AG04450 (cell line): ENCODE results near the gene ZNF655. TPM values are rescaled to one million over a fixed set of nuclear protein-coding genes. Genes with fewer than 3 reads are reported as not detected.
"Not testable (repeated sequence)": the region's sequence is repeated elsewhere in the genome, so short reads cannot be mapped to it uniquely, and the experiment has no call there.

Source experiments
- CTCF ChIA-PET: fragments of 300-600, 350-600 bp; formaldehyde crosslinking; extraction: SDS; loops from one replicate; lab custom pipeline; 2022; ENCODE audit warnings: antibody characterized with exemption, inconsistent platforms; lab: Charles Lee
- POLR2A ChIA-PET: fragments of 350-600 bp; formaldehyde crosslinking; extraction: SDS; loops from one replicate; lab custom pipeline; 2021; ENCODE audit warnings: antibody characterized with exemption, inconsistent platforms; lab: Yijun Ruan, JAX
- DNase-seq: peaks from one replicate; pipeline ENCODE4 v3.0.0-alpha.2; 2011; ENCODE audit warnings: low read depth, low spot score
- H3K27ac ChIP-seq: one replicate; pipeline ENCODE4 v1.5.1; 2012; ENCODE audit warnings: low read depth, low read length, control low read depth
- H3K27me3 ChIP-seq: one replicate; pipeline ENCODE4 v1.6.0; 2012; ENCODE audit warnings: low read length; ENCODE audit not compliant: control insufficient read depth, insufficient read depth
- H3K4me3 ChIP-seq: 2 replicates; pipeline ENCODE4 v1.5.1; 2011; ENCODE audit warnings: mild to moderate bottlenecking, low read depth, low read length, control low read depth
- H3K9me3 ChIP-seq: 2 replicates; pipeline ENCODE4 v1.5.1; 2012; ENCODE audit warnings: low read length; ENCODE audit not compliant: control insufficient read depth, insufficient read depth
- polyA plus RNA-seq: library from polyadenylated mRNA; depleted of rRNA; stranded (reverse); fragments of >200 nt; gene quantifications from 2 replicates; pipeline ENCODE4 v1.2.3, GENCODE V29; 2011
- TF ChIP-seq, protein P1 (sequence below): IDR thresholded peaks from 2 replicates; pipeline ENCODE4 v1.5.1; 2011; ENCODE audit warnings: low read depth, low read length, control low read depth, inconsistent platforms

The ZNF655 gene
- polyA plus RNA-seq, 1 experiment: 79.3 TPM

DNA sequence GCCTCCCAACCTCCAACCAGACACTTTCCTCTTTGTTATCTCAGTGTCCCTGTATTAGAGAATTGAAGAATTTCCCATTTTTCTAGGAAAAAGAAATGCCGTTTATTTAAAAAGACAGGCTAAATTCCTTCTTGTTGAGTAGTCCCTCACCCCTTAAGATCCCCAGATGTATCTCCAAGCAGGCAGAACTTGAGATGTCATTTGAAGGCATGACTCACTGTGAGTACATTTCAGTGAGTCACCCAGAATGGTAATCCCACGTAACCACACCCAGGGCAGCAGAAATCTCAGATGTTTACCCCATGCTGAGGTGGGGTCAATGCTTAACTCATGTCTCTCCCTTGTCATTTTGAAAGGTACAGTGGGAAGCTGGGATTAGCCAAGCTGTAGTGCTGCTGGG, 4.4 kb downstream of the ZNF655 start:
- peak overlapping the region; percentile 20; the same call in 1 of the 2 replicates for H3K4me3 ChIP-seq
- POLR2A ChIA-PET: no interaction called here

DNA sequence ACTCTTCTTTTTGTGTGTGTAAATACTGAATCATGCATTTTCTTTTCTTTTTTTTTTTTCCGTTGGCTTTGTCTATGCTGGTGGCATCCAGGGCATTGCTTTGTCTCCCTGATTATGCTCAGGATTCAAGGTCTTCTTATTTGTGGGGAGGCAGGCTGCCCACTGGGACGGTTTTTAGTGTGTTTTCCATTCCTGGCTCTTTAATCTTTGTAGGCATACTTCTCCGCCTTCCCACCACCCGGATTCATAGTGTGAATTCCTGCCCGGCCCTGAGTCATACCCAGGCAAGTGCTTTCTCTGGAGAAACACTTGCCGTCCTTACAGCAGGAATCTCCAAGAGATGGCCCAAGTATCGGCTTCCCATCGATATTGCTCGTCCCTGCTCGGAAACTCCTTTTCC, 5.2 kb downstream of the ZNF655 start:
- H3K27ac ChIP-seq: peak overlapping the region; percentile 88
- H3K27me3 ChIP-seq: no peaks in the 10 kb centered on the region
- peaks cover 2% of the 10 kb centered on the region; the same call in 1 of the 2 replicates for H3K9me3 ChIP-seq
- peak; percentile 26 for DNase-seq
- TF ChIP-seq, protein P1, sequence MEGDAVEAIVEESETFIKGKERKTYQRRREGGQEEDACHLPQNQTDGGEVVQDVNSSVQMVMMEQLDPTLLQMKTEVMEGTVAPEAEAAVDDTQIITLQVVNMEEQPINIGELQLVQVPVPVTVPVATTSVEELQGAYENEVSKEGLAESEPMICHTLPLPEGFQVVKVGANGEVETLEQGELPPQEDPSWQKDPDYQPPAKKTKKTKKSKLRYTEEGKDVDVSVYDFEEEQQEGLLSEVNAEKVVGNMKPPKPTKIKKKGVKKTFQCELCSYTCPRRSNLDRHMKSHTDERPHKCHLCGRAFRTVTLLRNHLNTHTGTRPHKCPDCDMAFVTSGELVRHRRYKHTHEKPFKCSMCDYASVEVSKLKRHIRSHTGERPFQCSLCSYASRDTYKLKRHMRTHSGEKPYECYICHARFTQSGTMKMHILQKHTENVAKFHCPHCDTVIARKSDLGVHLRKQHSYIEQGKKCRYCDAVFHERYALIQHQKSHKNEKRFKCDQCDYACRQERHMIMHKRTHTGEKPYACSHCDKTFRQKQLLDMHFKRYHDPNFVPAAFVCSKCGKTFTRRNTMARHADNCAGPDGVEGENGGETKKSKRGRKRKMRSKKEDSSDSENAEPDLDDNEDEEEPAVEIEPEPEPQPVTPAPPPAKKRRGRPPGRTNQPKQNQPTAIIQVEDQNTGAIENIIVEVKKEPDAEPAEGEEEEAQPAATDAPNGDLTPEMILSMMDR: no peak
- POLR2A ChIA-PET: no interaction called here
- H3K4me3 ChIP-seq: no peak overlapping the region
- CTCF ChIA-PET: no interaction called here

More for the DNA sequence above, 4.4 kb downstream of the ZNF655 start:
- Histone ChIP-seq H3K27me3 (no peaks in the 10 kb centered on the region), H3K27ac (peak overlapping the region; percentile 88), H3K9me3 (peaks cover 5% of the 10 kb centered on the region; the same call in 1 of the 2 replicates)
- CTCF ChIA-PET: no interaction called here
- TF ChIP-seq, protein P1: no peak
- peak; percentile 96 for DNase-seq

DNA sequence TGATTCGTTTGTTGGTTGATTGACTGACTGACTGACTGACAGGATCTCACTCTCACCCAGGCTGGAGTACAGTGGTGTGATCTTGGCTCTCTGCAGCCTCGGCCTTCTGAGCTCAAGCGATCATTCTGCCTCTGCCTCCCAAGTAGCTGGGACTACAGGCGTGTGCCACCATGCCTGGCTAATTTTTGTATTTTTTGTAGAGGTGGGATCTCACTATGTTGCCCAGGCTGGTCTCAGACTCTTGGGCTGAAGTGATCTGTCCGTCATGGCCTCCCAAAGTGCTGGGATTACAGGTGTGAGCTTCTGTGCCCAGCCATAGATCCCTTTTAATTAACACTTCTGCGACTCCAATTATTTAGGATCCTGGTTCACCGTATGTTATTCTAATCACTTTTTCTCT, 10.3 kb downstream of the ZNF655 start:
- H3K9me3 ChIP-seq, H3K27ac ChIP-seq, H3K27me3 ChIP-seq, H3K4me3 ChIP-seq, DNase-seq: not testable (repeated sequence)
- ChIA-PET POLR2A (interaction anchor here (0.6 kb wide), 1 partner anchor 10 kb away, joined by 4 read pairs; the partner anchor contains the start of gene ZNF655), CTCF (interaction anchor here (0.5 kb wide), 1 partner anchor 35 kb away, joined by 3 read pairs; no protein-coding TSS in a partner anchor)

DNA sequence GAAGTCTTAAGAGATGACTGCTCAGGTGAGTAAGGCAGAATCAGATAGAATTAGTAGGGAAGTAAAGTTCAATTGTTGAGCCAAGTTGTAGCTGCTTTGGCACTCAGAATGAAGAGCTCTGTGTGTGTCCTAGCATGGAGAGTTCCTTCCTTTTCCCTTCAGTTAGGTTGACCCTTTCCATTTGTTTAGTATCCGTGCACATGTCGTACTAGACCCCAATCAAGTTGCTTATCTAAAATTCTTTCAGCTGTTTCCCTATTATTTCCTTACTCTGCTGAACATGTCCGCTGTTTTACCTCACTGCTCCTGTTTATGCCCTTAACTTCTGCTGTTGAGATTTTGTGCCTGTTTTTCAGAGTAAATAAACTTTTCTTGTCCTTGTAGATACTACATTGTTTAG, 13.3 kb downstream of the ZNF655 start:
- Histone ChIP-seq H3K9me3 (no peaks in the 10 kb centered on the region), H3K27me3 (no peaks in the 10 kb centered on the region), H3K4me3 (no peak overlapping the region), H3K27ac (no peak overlapping the region)
- TF ChIP-seq, protein P1: no peak
- POLR2A ChIA-PET: interaction anchor here (1.2 kb wide), 1 partner anchor 14 kb away, joined by 3 read pairs; the partner anchor contains the start of gene ZNF655
- no peak for DNase-seq
- CTCF ChIA-PET: interaction anchor here (1.5 kb wide), 1 partner anchor 9 kb away, joined by 7 read pairs; no protein-coding TSS in a partner anchor

DNA sequence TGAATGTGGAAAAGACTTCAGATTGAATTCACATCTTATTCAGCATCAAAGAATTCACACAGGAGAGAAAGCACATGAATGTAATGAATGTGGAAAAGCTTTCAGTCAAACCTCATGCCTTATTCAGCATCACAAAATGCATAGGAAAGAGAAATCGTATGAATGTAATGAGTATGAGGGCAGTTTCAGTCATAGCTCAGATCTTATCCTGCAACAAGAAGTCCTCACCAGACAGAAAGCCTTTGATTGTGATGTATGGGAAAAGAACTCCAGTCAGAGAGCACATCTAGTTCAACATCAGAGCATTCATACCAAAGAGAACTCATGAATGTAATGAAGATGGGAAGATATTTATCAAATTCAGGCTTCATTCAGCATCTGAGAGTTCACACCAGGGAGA, 14.8 kb downstream of the ZNF655 start:
- POLR2A ChIA-PET: no interaction called here
- CTCF ChIA-PET: no interaction called here
- H3K9me3 ChIP-seq: no peaks in the 10 kb centered on the region

More for the DNA sequence above, 14.8 kb downstream of the ZNF655 start:
- TF ChIP-seq, protein P1: no peak
- Histone ChIP-seq H3K27me3 (no peaks in the 10 kb centered on the region), H3K27ac (no peak overlapping the region), H3K4me3 (no peak overlapping the region)
- DNase-seq: no peak
